ENCODE data around the gene ZNF688. TPM values are rescaled to one million over a fixed set of nuclear protein-coding genes. Genes with fewer than 3 reads are reported as not detected.
"Not testable (repeated sequence)": the region's sequence is repeated elsewhere in the genome, so short reads cannot be mapped to it uniquely, and the experiment has no call there.

Gene ZNF688
- total RNA-seq (2014; rRNA removed; shearing (Covaris generic)): 6.9 and 10.2 TPM in 2 replicates

GRCh38 chr16:30571445-30572322 lies at the start of gene ZNF688:
Gene ZNF688 (minus strand): TSS chr16:30571714. CDS start chr16:30571629, 85 bp downstream.
- in situ Hi-C loops (cut with HindIII; ENCODE audit: low sequenced_read_pairs): no loop called here
- peak; percentile 99 for DNase-seq (ENCODE audit: low spot score)

GRCh38 chr16:30620169-30620568 lies 48.7 kb upstream of the ZNF688 start:
- no peak for DNase-seq (ENCODE audit: low spot score)
- in situ Hi-C loops (cut with HindIII; ENCODE audit: low sequenced_read_pairs): no loop called here

GRCh38 chr16:30619638-30620037 lies 48.1 kb upstream of the ZNF688 start:
- in situ Hi-C loops (cut with HindIII; ENCODE audit: low sequenced_read_pairs): no loop called here
- DNase-seq (ENCODE audit: low spot score): no peak

GRCh38 chr16:30619202-30619601 lies 47.7 kb upstream of the ZNF688 start:
- no peak for DNase-seq (ENCODE audit: low spot score)
- in situ Hi-C loops (cut with HindIII; ENCODE audit: low sequenced_read_pairs): no loop called here

GRCh38 chr16:30615358-30616091 lies 44.0 kb upstream of the ZNF688 start:
- peak; percentile 13 for DNase-seq (ENCODE audit: low spot score)
- in situ Hi-C loops (cut with HindIII; ENCODE audit: low sequenced_read_pairs): no loop called here

- peak; percentile 98 for DNase-seq (ENCODE audit: low spot score)
- in situ Hi-C loops (cut with HindIII; ENCODE audit: low sequenced_read_pairs): no loop called here
These were observed 38.7 kb upstream of the ZNF688 start, which contains the start of gene ZNF689 for GRCh38 chr16:30609926-30610839. Gene ZNF689 (minus strand): TSS chr16:30610389. CDS start chr16:30610041, 348 bp downstream.

GRCh38 chr16:30609002-30609925 lies 37.8 kb upstream of the ZNF688 start:
- peak; percentile 57 for DNase-seq (ENCODE audit: low spot score)
- in situ Hi-C loops (cut with HindIII; ENCODE audit: low sequenced_read_pairs): no loop called here

- no peak for DNase-seq (ENCODE audit: low spot score)
- in situ Hi-C loops (cut with HindIII; ENCODE audit: low sequenced_read_pairs): no loop called here
These were observed 34.5 kb upstream of the ZNF688 start for GRCh38 chr16:30606004-30606403.

- in situ Hi-C loops (cut with HindIII; ENCODE audit: low sequenced_read_pairs): no loop called here
- no peak for DNase-seq (ENCODE audit: low spot score)
These were observed 33.6 kb upstream of the ZNF688 start for GRCh38 chr16:30605158-30605557.

GRCh38 chr16:30604316-30604947 lies 32.9 kb upstream of the ZNF688 start:
- no peak for DNase-seq (ENCODE audit: low spot score)
- in situ Hi-C loops (cut with HindIII; ENCODE audit: low sequenced_read_pairs): no loop called here

- in situ Hi-C loops (cut with HindIII; ENCODE audit: low sequenced_read_pairs): no loop called here
- DNase-seq (ENCODE audit: low spot score): no peak
These were observed 32.4 kb upstream of the ZNF688 start for GRCh38 chr16:30603945-30604315.

GRCh38 chr16:30602616-30603277 lies 31.2 kb upstream of the ZNF688 start:
- in situ Hi-C loops (cut with HindIII; ENCODE audit: low sequenced_read_pairs): no loop called here
- DNase-seq (ENCODE audit: low spot score): no peak

GRCh38 chr16:30601966-30602365 lies 30.5 kb upstream of the ZNF688 start:
- in situ Hi-C loops (cut with HindIII; ENCODE audit: low sequenced_read_pairs): no loop called here
- no peak for DNase-seq (ENCODE audit: low spot score)

GRCh38 chr16:30600929-30601328 lies 29.4 kb upstream of the ZNF688 start:
- in situ Hi-C loops (cut with HindIII; ENCODE audit: low sequenced_read_pairs): no loop called here
- no peak for DNase-seq (ENCODE audit: low spot score)

GRCh38 chr16:30600215-30600614 lies 28.7 kb upstream of the ZNF688 start:
- in situ Hi-C loops (cut with HindIII; ENCODE audit: low sequenced_read_pairs): no loop called here
- no peak for DNase-seq (ENCODE audit: low spot score)

GRCh38 chr16:30592871-30593270 lies 21.4 kb upstream of the ZNF688 start:
- DNase-seq (ENCODE audit: low spot score): no peak
- in situ Hi-C loops (cut with HindIII; ENCODE audit: low sequenced_read_pairs): no loop called here

- in situ Hi-C loops (cut with HindIII; ENCODE audit: low sequenced_read_pairs); DNase-seq (ENCODE audit: low spot score): not testable (repeated sequence)
These were observed 19.4 kb upstream of the ZNF688 start for GRCh38 chr16:30590869-30591268.

Measured in G401 (cell line).